ENCODE data around the gene GTF3C4.
A peak's percentile ranks its signal among the peaks of the same experiment; 100 is the strongest.

The GTF3C4 gene

DNA sequence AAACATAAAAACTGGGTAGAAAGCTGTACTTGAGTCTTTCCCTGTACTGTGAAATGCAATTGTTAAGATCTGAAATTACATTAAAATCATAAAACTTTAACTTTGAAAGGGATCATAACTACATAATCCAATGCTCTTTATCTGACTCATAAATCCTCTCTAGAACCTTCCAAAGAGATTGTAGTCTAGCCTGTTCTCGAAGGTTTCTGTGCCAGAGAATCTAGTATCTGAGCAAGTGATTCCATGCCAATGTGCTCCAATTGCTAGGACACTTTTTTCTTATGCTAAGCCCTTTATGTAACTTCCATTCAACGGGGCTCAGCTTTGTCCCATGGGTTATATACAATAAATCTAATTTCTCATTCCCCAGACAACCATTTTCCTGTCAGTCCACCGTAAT is 21.6 kb upstream of the GTF3C4 start:
- DNase-seq = no peak

DNA sequence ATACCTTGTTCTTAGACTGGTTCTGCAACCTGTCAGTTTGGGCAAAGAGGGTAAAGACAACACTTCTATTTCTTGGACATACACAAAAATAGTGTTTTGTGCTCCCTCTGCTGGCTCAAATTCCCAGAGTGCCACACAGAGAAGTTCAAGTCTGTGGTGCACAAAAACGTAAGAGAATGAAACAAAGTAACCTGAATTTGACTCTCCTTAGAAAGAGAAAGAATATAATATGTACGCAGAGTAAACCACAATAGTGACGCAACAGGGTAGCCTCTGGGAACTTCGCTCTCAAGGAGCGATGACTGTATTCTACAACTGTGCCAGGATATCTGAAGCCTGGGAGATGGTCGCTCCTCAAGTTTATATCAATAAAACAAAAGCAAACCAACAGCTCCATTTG is 19.0 kb upstream of the GTF3C4 start:
- DNase-seq = peak in 1 of 2 donors; percentile 28

DNA sequence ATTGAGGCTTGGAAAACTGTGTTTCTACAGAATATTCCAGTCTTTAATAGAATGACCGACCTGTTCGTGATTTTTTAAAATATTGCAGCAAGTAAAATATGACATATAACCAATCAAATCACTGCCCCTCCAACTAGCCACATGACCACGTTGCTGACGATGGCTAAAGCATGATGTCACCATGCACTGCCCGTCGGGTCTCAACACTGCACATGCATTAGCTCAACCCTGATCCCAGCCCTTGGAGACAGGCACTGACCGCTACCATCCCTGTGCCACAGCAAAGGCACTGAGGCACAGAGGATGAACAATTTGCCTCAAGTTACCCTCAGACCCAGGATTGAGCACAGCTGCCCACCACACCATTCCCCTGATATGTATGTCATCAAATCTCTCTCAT is 14.0 kb upstream of the GTF3C4 start:
- no peak for DNase-seq

DNA sequence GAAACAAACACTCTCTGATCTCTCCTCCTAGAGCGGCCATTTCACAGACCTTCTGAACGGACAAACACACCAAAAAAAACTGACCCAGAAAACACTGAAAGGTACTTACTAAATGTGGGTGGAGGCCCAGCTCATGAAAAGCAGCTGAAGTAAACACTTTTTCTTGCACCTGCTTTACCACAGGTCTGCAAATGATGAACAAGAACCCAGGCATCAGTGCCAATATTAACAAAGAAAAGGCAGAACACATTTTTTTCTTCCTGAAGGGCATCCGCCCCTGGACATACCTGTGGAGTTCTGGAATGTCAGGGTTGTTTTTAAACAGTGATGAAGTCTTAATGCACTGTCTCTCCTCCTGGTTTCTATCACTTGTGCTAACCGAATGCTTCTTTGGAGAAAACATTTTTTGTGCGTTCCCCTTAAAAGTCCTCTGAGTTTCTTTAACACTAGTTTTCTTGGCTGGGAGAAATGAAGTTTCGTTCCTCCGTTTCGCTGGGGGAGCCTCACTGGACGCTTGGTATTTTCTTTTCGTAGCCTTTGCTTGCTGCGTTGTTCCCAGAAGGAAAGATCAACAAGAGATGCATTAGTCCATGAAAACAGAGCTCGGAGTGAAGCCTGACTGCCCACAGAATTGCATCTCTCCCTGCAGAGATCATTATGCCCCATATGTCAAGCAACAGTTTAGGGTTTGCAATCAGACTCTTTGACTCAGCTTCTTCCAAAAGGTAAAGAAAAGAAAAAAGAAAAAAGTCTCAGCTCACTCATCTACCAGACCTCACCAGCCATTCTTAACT is 7.9 kb upstream of the GTF3C4 start:
- DNase-seq = no peak

DNA sequence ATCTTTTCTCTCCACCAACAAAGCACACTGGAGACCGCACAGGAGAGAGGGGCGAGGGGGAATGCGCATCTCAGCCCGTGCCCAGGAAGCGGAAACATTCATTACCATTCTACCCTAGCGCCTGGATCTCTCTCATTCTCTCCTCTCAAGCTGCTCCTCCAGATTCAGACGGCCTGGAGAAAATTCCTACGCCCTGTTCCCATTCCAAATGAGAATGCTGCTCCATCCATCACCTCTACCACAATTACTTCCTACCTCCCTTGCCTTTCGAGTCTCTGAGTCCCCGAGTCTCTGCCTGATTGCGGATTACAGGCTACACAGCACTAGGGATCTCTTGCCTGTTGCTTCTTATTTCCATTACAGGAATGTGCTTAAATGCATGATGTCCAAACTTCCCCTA is 7.1 kb upstream of the GTF3C4 start:
- DNase-seq = no peak

DNA sequence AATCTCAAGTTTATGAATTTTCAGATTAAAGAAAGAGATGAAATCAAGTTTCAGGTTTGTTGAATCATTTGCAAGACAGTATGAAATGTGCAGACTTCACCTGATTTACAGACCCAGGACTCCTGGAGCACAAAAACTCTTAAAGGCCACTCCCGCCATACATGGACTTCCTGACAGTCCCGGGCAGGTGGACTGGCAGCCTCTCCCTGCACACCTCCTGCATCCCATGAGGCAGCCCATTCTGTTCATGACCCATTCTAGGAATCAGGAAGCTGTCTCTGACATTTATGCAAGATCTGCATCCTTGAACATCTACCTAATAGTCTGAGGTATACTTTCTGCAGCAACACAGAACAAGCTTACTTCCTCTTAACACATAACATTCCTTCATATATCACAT is 6.4 kb upstream of the GTF3C4 start:
- no peak for DNase-seq

DNA sequence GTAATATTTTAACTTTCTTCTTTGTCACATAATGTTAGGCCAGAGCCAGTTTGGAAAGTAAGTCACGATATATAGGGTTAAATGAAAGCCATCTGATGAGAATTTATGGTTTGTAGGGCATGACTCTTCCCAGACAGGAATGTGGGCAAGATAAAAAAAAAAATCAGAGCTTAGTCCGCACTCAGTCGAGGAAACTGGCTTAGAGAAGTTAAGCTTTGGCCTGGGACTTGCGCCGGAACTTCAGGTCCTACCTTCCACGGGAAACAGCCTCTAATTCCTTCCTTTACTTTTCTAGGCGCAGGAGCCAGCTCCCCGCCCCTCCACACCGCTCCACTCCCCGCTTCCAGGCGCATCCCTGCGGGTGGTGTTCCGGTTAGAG is 956 bp upstream of the GTF3C4 start:
- DNase-seq = no peak

DNA sequence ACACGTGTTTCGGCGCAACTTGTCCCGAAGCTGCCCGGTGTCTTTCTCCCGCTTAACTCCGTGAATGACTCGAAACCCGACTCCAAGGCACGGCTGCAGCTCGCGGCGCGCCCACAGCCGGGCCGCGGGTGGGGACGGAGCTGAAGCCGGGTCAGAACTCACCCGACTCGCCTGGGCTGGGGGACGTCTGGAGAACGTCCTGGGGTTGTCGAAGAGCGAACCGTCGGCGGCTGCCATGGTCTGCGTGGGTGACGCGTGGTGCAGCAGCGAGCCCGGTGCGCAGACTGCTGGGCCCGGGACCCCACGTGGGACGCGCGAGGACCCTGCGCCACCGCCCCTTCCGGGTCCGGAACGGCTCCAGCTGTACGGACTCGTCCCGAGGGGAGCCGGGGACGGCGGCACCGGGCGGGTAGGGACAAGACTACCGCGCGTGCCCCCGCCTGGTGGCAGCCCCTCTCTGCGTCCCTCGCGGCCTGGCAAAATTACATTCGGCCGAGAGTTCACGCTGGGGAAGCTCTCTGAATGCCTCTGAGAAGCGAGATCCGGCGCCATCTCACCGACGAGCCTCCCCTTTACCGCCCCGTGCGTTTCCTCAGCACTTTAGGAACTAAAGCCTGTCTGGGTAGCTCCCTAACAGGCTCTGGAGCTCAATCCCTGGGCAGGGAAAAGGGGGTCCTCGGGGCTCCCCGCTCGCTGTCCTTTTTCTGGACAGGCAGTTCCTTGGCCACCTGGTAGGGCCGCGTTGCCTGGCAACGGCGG is 387 bp upstream of the GTF3C4 start, which contains the start of gene DDX31:
DDX31 (minus strand) TSS at position 286 of the 759 bp plus-strand sequence; CDS start at position 237, 49 bp downstream.
- DNase-seq = peak; percentile 82 to 87

DNA sequence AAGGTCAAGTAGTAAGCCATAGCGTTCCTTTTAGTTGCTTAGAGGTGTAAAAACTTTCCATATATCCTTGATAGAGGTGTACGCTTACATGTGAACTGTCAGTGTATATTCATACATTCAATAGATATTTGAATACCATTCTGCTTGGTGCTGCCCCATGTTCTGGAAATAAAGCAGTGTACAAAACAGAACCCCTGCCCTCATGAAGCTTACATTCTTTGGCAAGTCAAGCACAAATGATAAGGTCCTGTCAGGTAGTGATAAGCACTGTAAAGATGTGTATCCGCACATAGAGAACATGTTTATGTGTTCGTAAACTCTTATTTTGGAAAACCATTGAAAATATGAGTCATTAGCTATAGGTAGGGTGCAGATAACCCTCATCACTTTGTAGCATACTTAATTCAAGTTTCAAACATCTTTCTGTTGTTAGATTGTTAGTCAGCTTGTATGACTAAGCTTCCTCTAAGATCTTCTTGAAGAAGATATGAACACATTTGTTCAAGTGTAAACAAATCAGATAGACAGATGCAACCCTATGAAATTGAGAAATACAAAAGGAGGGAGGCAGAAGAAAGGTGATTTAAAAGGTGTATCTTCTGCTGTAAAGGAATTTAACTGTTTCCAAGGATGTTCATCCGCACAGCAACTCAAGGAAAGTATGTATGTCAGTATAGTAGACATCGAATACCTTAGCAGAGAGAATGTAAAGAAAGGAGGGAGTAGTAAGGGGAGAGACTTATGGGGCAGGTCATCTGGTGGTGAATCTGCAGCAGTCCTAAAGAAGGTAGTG is 1.6 kb downstream of the GTF3C4 start:
- no peak for DNase-seq

DNA sequence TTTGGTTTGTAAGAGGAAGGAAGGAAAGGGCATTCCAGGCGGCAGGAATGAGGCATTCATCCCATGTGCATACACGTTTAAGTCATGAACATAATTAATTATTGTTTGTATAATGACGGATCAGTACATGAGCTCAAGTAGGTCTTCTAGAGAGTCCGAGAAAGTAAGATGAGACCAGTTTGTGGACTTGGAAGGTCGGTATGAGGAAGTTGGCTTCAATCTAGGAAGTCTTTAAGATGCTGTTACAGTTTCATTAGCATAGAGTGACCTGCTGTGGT is 2.1 kb downstream of the GTF3C4 start:
- no peak for DNase-seq

DNA sequence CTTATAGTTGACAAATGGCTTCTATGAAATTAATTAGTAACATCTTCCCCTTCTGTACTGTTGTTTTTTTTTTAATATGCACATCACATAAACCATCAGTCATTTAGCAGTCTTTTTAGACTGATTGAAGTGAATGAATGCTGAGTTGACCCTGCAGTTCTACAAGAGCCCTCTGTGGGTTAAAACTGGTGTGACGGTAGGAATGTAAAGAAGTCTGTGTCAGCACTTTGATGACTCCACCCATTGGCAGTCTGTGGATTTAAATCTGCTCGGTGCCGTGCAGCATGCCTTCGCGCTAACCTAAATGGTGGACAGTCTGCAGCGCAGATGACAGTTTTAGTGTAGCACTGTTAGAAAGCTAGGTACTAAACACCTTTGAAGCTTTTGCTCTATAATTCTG is 3.1 kb downstream of the GTF3C4 start:
- no peak for DNase-seq

DNA sequence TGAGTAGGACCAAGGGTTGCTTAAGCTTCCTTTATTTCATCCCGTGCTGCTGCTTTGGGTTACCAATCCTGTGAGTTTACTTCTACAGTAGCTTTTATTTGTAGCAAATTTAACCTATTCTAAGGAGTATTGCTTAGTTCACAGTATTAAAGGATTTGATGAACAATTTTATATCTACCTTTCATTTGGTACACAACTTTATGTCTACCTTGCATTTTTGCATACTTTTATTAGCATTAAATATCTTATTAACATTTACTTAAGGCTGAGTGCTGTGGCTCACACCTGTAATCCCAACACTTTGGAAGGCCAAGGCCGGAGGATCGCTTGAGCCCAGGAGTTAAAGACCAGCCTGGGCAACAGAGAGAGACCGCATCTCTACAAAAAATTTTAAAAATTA is 4.2 kb downstream of the GTF3C4 start:
- DNase-seq = no peak

DNA sequence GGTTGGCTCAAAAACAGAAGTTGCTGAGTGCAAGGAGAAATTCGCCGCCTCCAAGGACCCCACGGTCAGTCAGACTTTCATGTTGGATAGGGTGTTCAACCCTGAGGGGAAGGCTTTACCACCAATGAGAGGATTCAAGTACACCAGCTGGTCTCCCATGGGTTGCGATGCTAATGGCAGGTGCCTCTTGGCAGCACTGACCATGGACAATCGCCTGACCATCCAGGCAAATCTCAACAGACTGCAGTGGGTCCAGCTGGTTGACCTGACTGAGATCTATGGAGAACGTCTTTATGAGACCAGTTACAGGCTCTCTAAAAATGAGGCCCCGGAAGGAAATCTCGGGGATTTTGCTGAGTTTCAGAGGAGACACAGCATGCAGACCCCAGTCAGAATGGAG is 7.7 kb downstream of the GTF3C4 start:
- DNase-seq = no peak

DNA sequence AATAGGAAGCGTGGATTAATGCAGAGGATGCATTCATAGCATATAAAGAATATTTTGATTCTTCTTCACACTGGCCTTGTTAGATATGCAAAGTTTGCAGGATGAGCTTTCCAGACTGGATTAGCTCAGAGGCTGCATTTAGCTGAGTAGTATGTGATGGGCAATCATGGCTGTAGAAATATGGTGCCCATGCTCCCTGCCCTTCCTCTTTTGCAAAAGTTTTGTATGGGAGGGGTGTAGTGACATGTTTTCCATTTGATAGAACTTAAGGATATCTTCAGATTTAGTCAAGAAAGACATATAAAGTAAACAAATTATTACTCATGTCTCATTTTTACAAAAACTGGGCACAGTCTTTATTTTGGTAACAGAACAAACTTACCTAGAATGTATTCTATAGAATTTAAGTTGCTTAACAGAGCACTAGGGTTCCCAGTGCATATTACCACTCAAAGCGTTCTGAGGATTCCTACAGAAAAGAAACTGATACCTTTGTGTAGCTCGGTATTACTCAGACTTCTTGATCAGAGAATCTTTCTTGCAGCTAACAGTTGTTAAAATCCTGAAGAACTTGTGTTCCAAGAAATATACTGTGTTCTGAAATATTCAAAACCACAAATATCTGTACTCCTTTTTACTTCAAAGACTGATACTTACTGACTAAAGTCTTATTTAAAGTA is 9.8 kb downstream of the GTF3C4 start:
- DNase-seq = no peak

DNA sequence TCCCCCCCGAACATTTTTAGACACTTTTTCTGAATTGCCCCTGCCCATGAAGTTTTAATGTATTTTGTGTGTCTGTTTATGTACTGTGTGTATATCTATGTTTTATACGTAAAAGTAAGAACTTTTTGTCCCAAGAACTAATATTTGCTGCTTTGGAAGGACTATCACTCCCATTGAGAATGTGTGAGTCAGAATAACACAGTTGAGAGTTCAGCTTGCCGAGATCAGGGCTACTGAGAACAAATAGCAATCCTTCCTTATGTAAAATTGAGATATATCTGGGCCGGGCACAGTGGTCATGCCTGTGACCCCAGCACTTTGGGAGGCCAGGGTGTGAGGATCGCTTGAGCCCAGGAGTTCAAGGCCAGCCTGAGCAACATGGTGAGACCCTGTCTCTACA is 11.3 kb downstream of the GTF3C4 start:
- DNase-seq = no peak

DNA sequence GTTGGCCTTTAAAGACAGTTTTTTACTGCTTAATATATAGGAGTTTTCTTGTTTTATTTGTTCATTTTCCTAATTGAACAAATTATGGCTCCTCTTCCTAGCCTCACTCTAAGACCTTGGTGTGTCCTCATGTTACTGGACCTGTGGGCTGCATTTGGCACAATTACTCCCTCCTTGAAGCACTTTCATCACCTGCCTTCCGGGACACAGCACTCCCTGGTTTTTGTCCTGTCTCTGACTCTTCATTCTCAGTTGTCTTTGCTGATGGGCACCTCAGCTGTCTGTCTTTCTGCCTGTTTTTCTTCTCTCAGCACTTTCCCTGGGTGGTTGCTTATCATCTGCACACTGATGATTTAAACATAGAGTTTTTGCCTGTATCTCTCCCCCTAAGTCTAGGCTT is 13.6 kb downstream of the GTF3C4 start:
- no peak for DNase-seq

DNA sequence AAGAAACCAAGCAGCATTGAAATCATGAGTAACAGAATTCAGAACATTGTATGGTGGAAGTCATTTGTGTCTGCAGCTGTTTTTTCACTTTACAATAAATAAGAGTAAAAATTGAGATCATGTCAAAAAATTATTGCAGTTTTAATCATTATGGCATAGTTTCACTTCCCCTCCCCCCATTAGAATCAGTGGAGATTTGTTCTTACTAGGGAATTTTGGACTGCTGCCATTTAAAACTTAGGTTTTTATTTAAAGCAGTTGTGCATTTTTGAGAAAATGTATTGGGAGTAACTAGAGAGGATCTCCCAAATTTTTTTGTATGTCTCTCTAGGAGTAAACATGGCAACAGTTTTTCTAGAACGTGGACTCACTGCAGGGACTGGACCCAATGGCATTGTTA is 20.4 kb downstream of the GTF3C4 start:
- no peak for DNase-seq

DNA sequence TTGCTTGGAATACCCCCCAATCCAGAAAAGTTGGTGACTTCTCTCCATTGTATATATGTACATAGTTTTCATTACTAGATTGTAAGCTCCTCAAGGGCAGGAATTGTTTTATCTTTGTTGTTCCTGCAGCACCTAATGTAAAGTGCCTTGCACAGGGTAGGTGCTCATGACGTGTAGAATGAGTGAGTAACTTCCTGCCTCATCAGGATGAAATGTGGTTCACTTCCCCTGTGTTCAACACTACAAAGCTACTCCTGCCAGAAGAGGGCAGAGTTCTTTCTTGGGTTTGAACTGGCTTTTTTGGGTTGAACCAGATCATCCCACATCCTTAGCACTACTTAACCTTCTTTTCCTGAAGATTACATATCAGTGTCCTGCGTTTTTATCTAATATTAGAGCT is 23.9 kb downstream of the GTF3C4 start:
- peak; percentile 22 to 32 for DNase-seq

DNA sequence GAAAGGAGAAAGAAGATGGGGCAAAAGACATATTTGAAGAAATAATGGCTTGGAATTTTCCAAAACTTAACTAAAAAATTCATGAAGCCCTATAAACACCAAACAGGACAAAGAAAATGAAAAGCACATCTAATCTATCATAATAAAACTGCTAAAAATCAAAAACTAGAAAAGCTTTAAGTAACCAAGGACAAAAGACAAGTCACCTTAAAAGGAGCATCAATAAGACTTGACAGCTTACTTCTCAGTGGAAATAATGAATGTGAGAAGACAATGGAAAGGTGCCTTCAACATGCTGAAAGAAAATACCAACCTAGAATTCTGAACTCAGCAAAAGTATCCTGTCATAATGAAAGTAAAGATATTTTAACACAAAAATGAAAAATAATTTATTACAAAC is 27.0 kb downstream of the GTF3C4 start:
- no peak for DNase-seq

DNA sequence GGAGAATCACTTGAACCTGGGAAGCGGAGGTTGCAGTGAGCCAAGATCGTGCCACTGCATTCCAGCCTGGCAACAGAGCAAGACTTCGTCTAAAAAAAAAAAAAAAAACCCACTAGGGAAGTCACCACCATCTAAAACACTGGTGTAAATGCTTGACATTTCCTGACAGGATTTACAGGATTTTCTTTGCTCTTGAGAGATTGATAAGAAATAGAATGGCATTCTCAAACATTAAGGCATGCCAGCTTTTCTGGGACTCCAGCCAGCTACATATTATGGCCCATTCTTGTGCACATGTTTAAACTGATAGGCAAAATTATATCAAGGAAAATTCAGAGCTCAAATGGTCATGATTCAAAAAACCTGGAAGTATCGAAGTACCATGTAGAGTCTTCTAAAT is 28.7 kb downstream of the GTF3C4 start:
- no peak for DNase-seq

DNA sequence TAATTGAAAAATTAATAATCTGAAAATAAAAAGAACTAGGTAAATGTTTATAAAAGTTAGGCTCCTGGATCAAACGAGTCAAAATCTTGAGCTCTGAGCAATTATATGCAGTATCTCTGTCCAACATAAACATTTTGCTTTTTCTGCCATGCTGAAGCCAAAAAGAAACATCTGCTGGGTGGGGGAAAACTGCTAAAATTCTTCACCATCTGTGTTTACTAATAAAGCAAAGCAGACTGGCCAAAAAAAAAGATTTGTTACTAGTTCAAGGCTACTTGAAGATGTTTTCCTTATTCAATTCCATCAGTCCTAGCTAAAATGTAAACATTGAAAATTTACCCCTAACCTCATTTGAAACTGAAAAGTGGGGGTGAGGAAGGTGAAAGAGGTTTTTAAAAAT is 29.7 kb downstream of the GTF3C4 start:
- DNase-seq = no peak

DNA sequence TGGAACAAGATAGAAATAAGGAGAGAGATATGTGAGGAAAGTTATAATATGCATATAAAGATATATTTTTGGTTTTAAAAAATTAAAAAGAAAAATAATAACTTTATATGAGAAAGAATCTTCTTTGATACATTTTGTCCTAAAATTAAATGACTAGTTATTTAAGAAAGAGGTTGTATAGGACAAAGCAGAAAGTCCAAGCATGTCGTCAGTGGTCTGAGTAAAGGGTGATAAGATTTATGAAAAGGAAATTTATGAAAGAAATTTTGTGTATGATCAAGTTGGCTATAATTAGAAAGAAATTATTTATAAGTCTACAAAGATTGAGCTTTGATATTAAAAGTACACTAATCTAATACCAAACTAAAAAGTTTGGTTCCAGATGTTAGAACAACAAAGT is 32.0 kb downstream of the GTF3C4 start:
- no peak for DNase-seq

DNA sequence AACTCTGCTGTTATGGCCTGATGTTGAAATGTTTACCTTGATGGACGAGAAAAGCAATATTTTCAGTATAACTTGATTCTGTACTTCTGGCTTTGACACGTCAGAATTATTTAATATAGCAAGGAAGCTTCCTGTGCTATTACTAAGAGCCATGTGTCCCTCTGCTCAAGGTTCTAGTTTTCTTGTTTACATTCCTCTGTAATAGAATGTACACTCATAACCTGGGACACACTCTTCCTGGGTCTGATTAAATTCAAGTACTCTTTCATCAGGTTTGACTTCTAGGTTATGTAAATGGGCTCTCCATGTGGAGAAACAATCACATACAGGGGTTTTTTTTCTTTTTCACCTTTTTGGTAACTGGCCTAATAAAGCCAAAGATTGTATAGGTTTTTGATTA is 33.1 kb downstream of the GTF3C4 start:
- DNase-seq = no peak
